HG03575 (cell line): ENCODE measurements around the gene PASD1.

Source experiments
- ATAC-seq: cut with Tn5 transposase; IDR thresholded peaks from one replicate; pipeline ENCODE4 v1.9.1; 2021; ENCODE audit not compliant: unreplicated experiment, insufficient number of reproducible peaks, low FRiP score; ENCODE audit errors: extremely low read depth

The PASD1 gene

GRCh38 chrX:151697522-151697921, 134.0 kb downstream of the PASD1 start:
- ATAC-seq, result no peak

- no peak for ATAC-seq
Observed at GRCh38 chrX:151698485-151698884, 135.0 kb downstream of the PASD1 start.

GRCh38 chrX:151699746-151700145, 136.3 kb downstream of the PASD1 start:
- ATAC-seq, result no peak

- no peak for ATAC-seq
Observed at GRCh38 chrX:151700581-151700980, 137.1 kb downstream of the PASD1 start.

GRCh38 chrX:151701071-151701470, 137.6 kb downstream of the PASD1 start:
- ATAC-seq, result no peak

GRCh38 chrX:151701531-151701930, 138.1 kb downstream of the PASD1 start:
- no peak for ATAC-seq

- no peak for ATAC-seq
Observed at GRCh38 chrX:151702026-151702714, 138.7 kb downstream of the PASD1 start.

- no peak for ATAC-seq
Observed at GRCh38 chrX:151702741-151703340, 139.4 kb downstream of the PASD1 start.

- no peak for ATAC-seq
Observed at GRCh38 chrX:151703487-151703886, 140.0 kb downstream of the PASD1 start.

- ATAC-seq, result no peak
Observed at GRCh38 chrX:151704041-151704663, 140.7 kb downstream of the PASD1 start.

- no peak for ATAC-seq
Observed at GRCh38 chrX:151708821-151709220, 145.3 kb downstream of the PASD1 start.

GRCh38 chrX:151710457-151710856, 147.0 kb downstream of the PASD1 start:
- no peak for ATAC-seq

GRCh38 chrX:151711154-151711553, 147.7 kb downstream of the PASD1 start:
- ATAC-seq, result no peak

- ATAC-seq, result no peak
Observed at GRCh38 chrX:151711787-151712186, 148.3 kb downstream of the PASD1 start.

- ATAC-seq, result no peak
Observed at GRCh38 chrX:151712253-151712652, 148.8 kb downstream of the PASD1 start.

- no peak for ATAC-seq
Observed at GRCh38 chrX:151713849-151714248, 150.4 kb downstream of the PASD1 start.

- ATAC-seq, result no peak
Observed at GRCh38 chrX:151714362-151714761, 150.9 kb downstream of the PASD1 start.

- no peak for ATAC-seq
Observed at GRCh38 chrX:151715752-151716151, 152.3 kb downstream of the PASD1 start, which contains the start of gene FATE1. TSS of gene FATE1 (plus strand) at chrX:151716035. CDS start at chrX:151716120, 85 bp downstream.

- ATAC-seq, result no peak
Observed at GRCh38 chrX:151722241-151722846, 158.9 kb downstream of the PASD1 start.
